ENCODE measurements around the gene FRMD4B.

FRMD4B gene

DNA sequence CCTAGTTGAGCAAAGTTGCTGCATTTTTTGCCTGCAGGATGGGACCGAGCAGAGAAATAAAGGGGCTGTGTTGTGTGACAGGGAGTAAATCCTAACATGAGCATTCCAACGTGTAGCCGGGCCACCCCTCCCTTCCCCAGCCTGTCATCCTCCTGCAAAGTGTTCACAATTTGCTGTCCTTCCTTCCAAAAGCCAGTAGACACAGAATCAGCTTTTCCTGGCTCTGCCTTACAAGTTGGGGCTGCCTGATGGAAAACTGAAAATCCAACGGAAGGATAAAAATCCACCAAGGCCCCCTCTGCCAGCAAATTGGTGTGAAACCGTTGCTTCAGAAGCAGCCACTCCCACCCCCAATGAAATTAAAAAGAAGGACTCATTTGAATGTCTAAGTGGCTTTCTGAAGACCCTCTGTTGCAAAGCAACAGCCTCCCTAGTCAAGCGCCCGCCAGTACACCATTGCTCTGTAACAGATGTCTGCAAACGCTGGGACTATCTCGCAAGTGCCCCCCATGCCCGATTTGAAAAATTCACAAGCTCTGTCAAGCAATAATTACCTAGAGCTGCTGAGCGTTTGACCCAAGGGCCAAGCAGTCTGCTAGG lies 665 bp downstream of the FRMD4B start:
- 7 to 8% methylated on average over 9 to 10 of the region's 11 CpGs for WGBS, 2 experiments (ENCODE audit: insufficient coverage in 2 of 2)
- no peaks in the 10 kb centered on the region for H3K9me3 ChIP-seq (ENCODE audit: control insufficient read depth, low read length)
- no peak overlapping the region for H3K27ac ChIP-seq (ENCODE audit: low read depth, low read length, severe bottlenecking)
- H3K4me1 ChIP-seq (ENCODE audit: control insufficient read depth, insufficient read depth, low read length, poor library complexity, severe bottlenecking), result peaks cover 11% of the 10 kb centered on the region
- H3K36me3 ChIP-seq (ENCODE audit: control insufficient read depth, insufficient read depth, low read length), result no peaks in the 10 kb centered on the region
- H3K4me3 ChIP-seq (ENCODE audit: extremely low read depth, insufficient read depth, low read length, poor library complexity, severe bottlenecking), result peak overlapping the region; percentile 24

DNA sequence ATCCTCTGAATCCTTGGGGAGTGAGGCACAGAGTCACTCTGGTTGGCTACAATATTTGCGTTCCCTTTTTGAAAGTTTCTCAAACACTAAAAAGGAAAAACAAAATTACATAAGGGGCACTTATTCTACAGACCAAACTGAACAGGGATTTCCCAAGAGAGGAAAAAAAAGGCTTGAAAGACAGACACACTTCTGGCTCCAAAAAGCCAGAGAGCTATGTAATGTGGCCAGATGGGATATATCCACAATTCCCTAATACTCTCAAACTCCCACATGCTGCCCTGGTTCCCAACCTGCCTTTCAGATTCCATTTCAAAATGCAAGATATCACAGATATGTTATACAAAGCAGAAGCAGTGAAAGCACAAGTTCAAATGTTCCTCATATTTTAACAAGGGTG lies 1.6 kb downstream of the FRMD4B start:
- WGBS, 2 experiments (ENCODE audit: insufficient coverage in 2 of 2), result 100% methylated on average over 1 of the region's 1 CpG; no CpG with 5 or more reads in 1 of the 2 experiments
- Histone ChIP-seq H3K9me3 (ENCODE audit: control insufficient read depth, low read length) (no peaks in the 10 kb centered on the region), H3K4me3 (ENCODE audit: extremely low read depth, insufficient read depth, low read length, poor library complexity, severe bottlenecking) (no peak overlapping the region), H3K4me1 (ENCODE audit: control insufficient read depth, insufficient read depth, low read length, poor library complexity, severe bottlenecking) (peaks cover 11% of the 10 kb centered on the region), H3K27ac (ENCODE audit: low read depth, low read length, severe bottlenecking) (no peak overlapping the region), H3K36me3 (ENCODE audit: control insufficient read depth, insufficient read depth, low read length) (no peaks in the 10 kb centered on the region)

DNA sequence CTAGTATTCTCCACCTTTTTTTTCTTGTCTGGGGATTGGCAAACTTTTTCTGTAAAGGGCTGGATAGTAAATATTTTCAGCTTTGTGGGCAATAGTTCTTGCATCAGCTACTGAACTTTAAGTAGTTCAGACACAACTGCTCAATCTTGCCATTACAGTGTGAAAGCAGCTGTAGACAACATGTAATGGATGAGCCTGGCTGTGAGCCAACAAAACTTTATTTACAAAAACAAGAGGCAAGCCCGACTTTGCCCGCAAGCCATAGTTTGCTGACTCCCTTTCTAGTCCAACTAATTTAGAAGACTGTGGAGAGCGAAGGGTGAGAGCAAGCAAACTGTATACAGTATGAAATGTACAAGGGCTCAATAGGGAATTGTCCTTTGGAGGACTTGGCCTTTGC lies 6.2 kb downstream of the FRMD4B start:
- 89% methylated on average over 1 of the region's 3 CpGs; no CpG with 5 or more reads in 1 of the 2 experiments for WGBS, 2 experiments (ENCODE audit: insufficient coverage in 2 of 2)
- no peaks in the 10 kb centered on the region for H3K4me1 ChIP-seq (ENCODE audit: control insufficient read depth, insufficient read depth, low read length, poor library complexity, severe bottlenecking)
- H3K27ac ChIP-seq (ENCODE audit: low read depth, low read length, severe bottlenecking), result no peak overlapping the region
- H3K36me3 ChIP-seq (ENCODE audit: control insufficient read depth, insufficient read depth, low read length), result no peaks in the 10 kb centered on the region
- no peak overlapping the region for H3K4me3 ChIP-seq (ENCODE audit: extremely low read depth, insufficient read depth, low read length, poor library complexity, severe bottlenecking)
- no peaks in the 10 kb centered on the region for H3K9me3 ChIP-seq (ENCODE audit: control insufficient read depth, low read length)

DNA sequence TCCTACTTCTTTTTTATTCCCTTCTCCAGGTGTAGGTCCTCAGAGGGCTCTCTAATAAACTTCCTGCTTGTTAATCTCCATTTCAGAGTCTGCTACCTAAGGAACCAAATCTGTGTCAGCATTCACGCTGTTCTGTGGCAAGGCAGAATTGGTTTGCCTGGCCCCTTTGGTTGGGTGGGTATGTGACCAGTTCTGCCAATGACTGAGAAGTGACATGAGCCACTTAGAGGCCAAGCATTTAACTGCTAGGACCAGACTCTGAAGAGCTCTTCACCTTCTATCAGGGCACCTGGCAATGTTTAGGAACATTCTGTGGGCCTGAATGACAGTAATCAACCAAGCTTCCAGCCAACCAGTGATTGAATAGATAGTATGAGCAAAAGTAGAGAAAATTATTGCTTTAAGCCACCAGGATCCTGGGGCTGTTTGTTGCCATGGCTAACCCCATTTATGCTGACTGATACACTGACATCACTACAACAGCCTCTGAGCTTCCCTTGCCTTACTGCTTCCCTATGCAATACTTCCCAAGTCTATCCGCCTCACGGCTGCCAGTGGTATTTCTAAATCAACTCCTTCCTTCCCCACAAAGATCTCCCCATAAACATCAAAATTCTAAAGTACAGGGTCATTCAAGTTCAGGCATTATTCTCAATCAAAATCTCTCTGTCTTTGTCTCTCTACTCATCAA lies 7.6 kb downstream of the FRMD4B start:
- 98 to 100% methylated on average over 2 to 3 of the region's 3 CpGs for WGBS, 2 experiments (ENCODE audit: insufficient coverage in 2 of 2)
- Histone ChIP-seq H3K4me3 (ENCODE audit: extremely low read depth, insufficient read depth, low read length, poor library complexity, severe bottlenecking) (no peak overlapping the region), H3K4me1 (ENCODE audit: control insufficient read depth, insufficient read depth, low read length, poor library complexity, severe bottlenecking) (no peaks in the 10 kb centered on the region), H3K36me3 (ENCODE audit: control insufficient read depth, insufficient read depth, low read length) (no peaks in the 10 kb centered on the region), H3K27ac (ENCODE audit: low read depth, low read length, severe bottlenecking) (no peak overlapping the region), H3K9me3 (ENCODE audit: control insufficient read depth, low read length) (no peaks in the 10 kb centered on the region)

DNA sequence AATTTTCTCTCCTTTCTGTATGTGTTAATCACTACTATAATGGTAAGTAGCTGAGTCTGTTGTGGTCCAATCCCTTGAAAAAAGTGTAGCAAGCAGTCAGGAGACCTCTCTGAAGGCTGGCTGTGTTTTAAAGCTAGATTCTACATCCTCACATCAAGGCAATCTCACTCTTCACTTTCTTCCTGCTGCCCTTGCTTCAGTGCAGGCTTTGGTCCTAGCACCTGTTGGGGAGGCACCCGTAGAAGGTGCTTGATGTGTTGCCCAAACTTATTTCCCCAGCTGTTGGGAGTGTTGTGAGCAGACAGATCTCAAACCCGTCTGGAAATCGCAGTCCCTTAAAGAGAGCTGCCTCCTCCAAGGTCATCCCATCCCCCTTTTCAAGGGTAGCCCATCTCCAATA lies 8.6 kb downstream of the FRMD4B start:
- H3K4me1 ChIP-seq (ENCODE audit: control insufficient read depth, insufficient read depth, low read length, poor library complexity, severe bottlenecking), result no peaks in the 10 kb centered on the region
- WGBS, 2 experiments (ENCODE audit: insufficient coverage in 2 of 2), result 60% methylated on average over 2 of the region's 3 CpGs; no CpG with 5 or more reads in 1 of the 2 experiments
- H3K4me3 ChIP-seq (ENCODE audit: extremely low read depth, insufficient read depth, low read length, poor library complexity, severe bottlenecking), result no peak overlapping the region

DNA sequence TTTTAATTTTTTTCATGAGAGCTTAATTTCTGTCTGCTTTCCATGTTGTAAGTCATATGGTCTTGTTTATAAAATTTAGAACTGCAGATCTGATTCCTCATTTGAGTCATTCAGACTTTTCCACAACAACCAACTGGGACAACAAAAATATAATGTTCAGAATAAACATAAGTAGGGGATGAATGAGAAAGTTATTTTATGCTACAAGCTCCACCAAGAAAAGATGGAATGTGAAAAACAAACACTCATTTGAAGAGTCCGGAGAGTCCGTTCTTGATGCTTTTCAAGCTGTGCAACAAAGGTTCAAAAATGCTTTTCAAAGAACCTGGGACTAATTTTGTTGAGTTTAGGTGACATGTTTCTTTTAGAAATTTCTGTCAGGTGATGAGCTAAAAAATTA lies 9.2 kb downstream of the FRMD4B start:
- no peaks in the 10 kb centered on the region for H3K9me3 ChIP-seq (ENCODE audit: control insufficient read depth, low read length)
- H3K36me3 ChIP-seq (ENCODE audit: control insufficient read depth, insufficient read depth, low read length), result no peaks in the 10 kb centered on the region
- no peaks in the 10 kb centered on the region for H3K4me1 ChIP-seq (ENCODE audit: control insufficient read depth, insufficient read depth, low read length, poor library complexity, severe bottlenecking)
- H3K27ac ChIP-seq (ENCODE audit: low read depth, low read length, severe bottlenecking), result no peak overlapping the region
- H3K4me3 ChIP-seq (ENCODE audit: extremely low read depth, insufficient read depth, low read length, poor library complexity, severe bottlenecking), result no peak overlapping the region
- 93% methylated on average over 2 of the region's 2 CpGs; no CpG with 5 or more reads in 1 of the 2 experiments for WGBS, 2 experiments (ENCODE audit: insufficient coverage in 2 of 2)

More for the DNA sequence above, 8.6 kb downstream of the FRMD4B start:
- H3K36me3 ChIP-seq (ENCODE audit: control insufficient read depth, insufficient read depth, low read length), result no peaks in the 10 kb centered on the region
- no peak overlapping the region for H3K27ac ChIP-seq (ENCODE audit: low read depth, low read length, severe bottlenecking)
- no peaks in the 10 kb centered on the region for H3K9me3 ChIP-seq (ENCODE audit: control insufficient read depth, low read length)

DNA sequence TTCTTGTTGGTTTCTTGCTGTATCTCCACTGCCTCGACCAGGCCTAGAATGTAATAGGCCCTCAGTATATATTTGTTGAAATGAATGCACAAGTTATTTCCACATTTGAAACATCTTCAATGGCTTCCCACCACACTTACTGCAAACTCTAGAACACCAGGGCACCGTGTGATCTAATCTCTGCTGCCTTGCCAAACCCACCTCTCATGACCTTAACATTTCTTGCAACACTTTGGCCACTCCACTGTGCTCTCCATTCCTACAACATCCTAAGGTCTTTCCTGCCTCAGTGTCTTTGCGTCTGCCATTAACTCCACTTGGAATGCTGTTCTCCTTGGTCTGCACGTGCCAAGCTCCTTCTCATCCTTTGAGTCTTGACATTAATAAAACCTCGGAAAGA lies 14.1 kb downstream of the FRMD4B start:
- Histone ChIP-seq H3K36me3 (ENCODE audit: control insufficient read depth, insufficient read depth, low read length) (no peaks in the 10 kb centered on the region), H3K27ac (ENCODE audit: low read depth, low read length, severe bottlenecking) (no peak overlapping the region), H3K4me3 (ENCODE audit: extremely low read depth, insufficient read depth, low read length, poor library complexity, severe bottlenecking) (no peak overlapping the region), H3K9me3 (ENCODE audit: control insufficient read depth, low read length) (no peaks in the 10 kb centered on the region), H3K4me1 (ENCODE audit: control insufficient read depth, insufficient read depth, low read length, poor library complexity, severe bottlenecking) (no peaks in the 10 kb centered on the region)
- 97 to 100% methylated on average over 3 to 4 of the region's 5 CpGs for WGBS, 2 experiments (ENCODE audit: insufficient coverage in 2 of 2)

DNA sequence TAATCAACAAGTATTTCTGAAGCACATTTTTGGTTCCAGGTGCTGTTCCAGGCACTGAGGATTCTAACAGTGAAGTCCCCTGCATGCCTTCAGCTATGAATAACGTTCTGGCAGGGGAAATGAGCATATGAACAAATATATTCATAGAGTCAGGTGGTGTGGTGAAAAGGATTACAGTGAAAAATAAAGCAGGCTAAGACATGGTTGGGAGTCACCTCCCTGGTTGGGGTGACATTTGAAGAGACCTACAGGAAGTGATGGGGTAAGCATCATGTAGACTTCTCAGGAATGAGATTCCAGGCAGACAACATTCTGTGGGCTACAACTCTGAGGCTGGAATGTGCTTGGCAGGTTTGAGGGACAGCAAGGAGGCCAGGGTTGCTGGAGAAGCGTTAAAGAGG lies 15.0 kb downstream of the FRMD4B start:
- Histone ChIP-seq H3K36me3 (ENCODE audit: control insufficient read depth, insufficient read depth, low read length) (no peaks in the 10 kb centered on the region), H3K27ac (ENCODE audit: low read depth, low read length, severe bottlenecking) (no peak overlapping the region), H3K9me3 (ENCODE audit: control insufficient read depth, low read length) (no peaks in the 10 kb centered on the region), H3K4me1 (ENCODE audit: control insufficient read depth, insufficient read depth, low read length, poor library complexity, severe bottlenecking) (no peaks in the 10 kb centered on the region), H3K4me3 (ENCODE audit: extremely low read depth, insufficient read depth, low read length, poor library complexity, severe bottlenecking) (no peak overlapping the region)
- 86 to 100% methylated on average over 1 to 2 of the region's 2 CpGs for WGBS, 2 experiments (ENCODE audit: insufficient coverage in 2 of 2)

DNA sequence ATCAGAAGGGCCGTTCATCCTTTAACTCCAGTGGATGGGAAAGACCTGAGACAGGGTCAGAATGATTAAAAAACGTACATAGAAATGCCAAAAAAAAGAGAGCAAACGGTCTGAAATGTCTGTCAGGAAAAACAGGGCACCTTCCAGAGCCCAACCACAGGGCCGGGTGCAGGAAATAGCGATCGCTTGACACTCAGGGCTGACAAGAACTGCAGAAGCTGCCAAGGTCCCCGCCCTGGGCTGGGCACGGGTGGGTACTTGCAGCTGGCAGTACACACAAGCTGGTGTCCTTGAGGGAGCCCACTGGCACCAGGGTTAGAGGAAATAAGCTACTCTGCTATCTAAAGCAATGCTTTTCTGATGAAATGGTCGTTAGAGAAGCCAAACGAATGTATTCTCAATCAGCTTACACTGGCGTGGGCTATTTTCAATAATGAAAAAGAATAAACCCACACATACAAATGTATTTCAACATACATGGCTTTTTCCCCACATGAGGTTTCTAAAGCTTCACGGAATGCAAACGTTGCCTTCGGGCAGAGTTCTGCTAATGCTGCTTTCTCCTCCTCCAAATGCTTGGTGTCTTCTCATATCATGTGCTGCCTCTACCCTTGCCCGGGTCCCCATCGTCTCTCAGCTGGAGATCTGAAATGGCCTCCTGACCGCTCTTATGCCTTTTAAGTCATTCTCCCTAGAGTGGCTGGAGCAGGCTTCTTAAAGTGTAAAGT lies 15.6 kb downstream of the FRMD4B start:
- Histone ChIP-seq H3K4me3 (ENCODE audit: extremely low read depth, insufficient read depth, low read length, poor library complexity, severe bottlenecking) (no peak overlapping the region), H3K36me3 (ENCODE audit: control insufficient read depth, insufficient read depth, low read length) (no peaks in the 10 kb centered on the region), H3K9me3 (ENCODE audit: control insufficient read depth, low read length) (no peaks in the 10 kb centered on the region), H3K27ac (ENCODE audit: low read depth, low read length, severe bottlenecking) (no peak overlapping the region), H3K4me1 (ENCODE audit: control insufficient read depth, insufficient read depth, low read length, poor library complexity, severe bottlenecking) (no peaks in the 10 kb centered on the region)
- 88 to 90% methylated on average over 13 to 15 of the region's 17 CpGs for WGBS, 2 experiments (ENCODE audit: insufficient coverage in 2 of 2)

DNA sequence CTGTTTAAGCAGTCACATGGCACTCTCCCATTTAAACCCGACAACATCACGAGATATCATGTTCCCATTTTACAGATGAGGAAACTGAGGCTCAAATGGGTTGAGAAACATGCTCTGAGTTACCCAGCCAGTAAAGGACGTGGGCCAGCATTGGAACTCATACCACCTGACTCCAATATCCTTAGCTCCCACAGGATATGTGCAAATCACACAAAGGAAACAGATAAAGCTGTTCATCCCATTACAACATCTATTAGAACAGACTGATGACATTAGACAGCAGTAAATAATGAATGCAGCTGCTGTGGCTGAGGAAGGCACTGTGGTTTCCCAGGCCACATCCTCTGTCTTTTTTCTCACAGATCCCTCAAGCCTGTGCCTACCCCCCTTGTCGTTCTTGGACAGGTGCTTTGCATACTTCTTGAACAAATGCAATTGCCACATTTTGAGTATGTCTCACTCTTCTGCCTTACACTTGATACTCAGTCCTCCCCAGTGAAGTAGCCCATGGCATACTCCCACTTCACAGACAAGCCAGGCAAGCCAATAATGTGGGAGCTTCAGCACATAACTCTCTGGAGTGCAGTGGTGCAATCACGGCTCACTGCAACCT lies 17.7 kb downstream of the FRMD4B start:
- no peaks in the 10 kb centered on the region for H3K36me3 ChIP-seq (ENCODE audit: control insufficient read depth, insufficient read depth, low read length)
- no peaks in the 10 kb centered on the region for H3K9me3 ChIP-seq (ENCODE audit: control insufficient read depth, low read length)
- H3K4me1 ChIP-seq (ENCODE audit: control insufficient read depth, insufficient read depth, low read length, poor library complexity, severe bottlenecking), result peaks cover 8% of the 10 kb centered on the region
- H3K27ac ChIP-seq (ENCODE audit: low read depth, low read length, severe bottlenecking), result no peak overlapping the region
- no peak overlapping the region for H3K4me3 ChIP-seq (ENCODE audit: extremely low read depth, insufficient read depth, low read length, poor library complexity, severe bottlenecking)
- WGBS, 2 experiments (ENCODE audit: insufficient coverage in 2 of 2), result 77 to 87% methylated on average over 2 to 3 of the region's 5 CpGs
